ENCODE measurements around the gene RBMS1.
"Not testable (repeated sequence)": the region's sequence is repeated elsewhere in the genome, so short reads cannot be mapped to it uniquely, and the experiment has no call there.

Gene RBMS1

GRCh38 chr2:160429248-160430000, 64.2 kb downstream of the RBMS1 start:
- no peak overlapping the region for H3K27ac ChIP-seq (ENCODE audit: low read length)
- no peak overlapping the region for H3K9ac ChIP-seq (ENCODE audit: low read depth, low read length)

GRCh38 chr2:160428405-160428763, 65.2 kb downstream of the RBMS1 start:
- Histone ChIP-seq H3K9ac (ENCODE audit: low read depth, low read length) (no peak overlapping the region), H3K4me1 (ENCODE audit: insufficient read depth, low read length) (no peaks in the 10 kb centered on the region; the same call in 1 of the 2 replicates), H3K9me3 (ENCODE audit: insufficient read depth, low read depth, low read length) (no peaks in the 10 kb centered on the region; the same call in none of the 2 replicates), H3K36me3 (ENCODE audit: insufficient read depth, low read depth, low read length) (peaks cover 10% of the 10 kb centered on the region), H3K27ac (ENCODE audit: low read length) (no peak overlapping the region), H3K4me3 (ENCODE audit: low read length) (no peak overlapping the region), H3K27me3 (ENCODE audit: insufficient read depth, low read length) (no peaks in the 10 kb centered on the region)

More at GRCh38 chr2:160429248-160430000, 64.2 kb downstream of the RBMS1 start:
- H3K4me1 ChIP-seq (ENCODE audit: insufficient read depth, low read length) = no peaks in the 10 kb centered on the region; the same call in 1 of the 2 replicates
- H3K27me3 ChIP-seq (ENCODE audit: insufficient read depth, low read length) = no peaks in the 10 kb centered on the region
- H3K36me3 ChIP-seq (ENCODE audit: insufficient read depth, low read depth, low read length) = peaks cover 10% of the 10 kb centered on the region
- H3K9me3 ChIP-seq (ENCODE audit: insufficient read depth, low read depth, low read length) = no peaks in the 10 kb centered on the region; the same call in none of the 2 replicates
- H3K4me3 ChIP-seq (ENCODE audit: low read length) = no peak overlapping the region

DNA sequence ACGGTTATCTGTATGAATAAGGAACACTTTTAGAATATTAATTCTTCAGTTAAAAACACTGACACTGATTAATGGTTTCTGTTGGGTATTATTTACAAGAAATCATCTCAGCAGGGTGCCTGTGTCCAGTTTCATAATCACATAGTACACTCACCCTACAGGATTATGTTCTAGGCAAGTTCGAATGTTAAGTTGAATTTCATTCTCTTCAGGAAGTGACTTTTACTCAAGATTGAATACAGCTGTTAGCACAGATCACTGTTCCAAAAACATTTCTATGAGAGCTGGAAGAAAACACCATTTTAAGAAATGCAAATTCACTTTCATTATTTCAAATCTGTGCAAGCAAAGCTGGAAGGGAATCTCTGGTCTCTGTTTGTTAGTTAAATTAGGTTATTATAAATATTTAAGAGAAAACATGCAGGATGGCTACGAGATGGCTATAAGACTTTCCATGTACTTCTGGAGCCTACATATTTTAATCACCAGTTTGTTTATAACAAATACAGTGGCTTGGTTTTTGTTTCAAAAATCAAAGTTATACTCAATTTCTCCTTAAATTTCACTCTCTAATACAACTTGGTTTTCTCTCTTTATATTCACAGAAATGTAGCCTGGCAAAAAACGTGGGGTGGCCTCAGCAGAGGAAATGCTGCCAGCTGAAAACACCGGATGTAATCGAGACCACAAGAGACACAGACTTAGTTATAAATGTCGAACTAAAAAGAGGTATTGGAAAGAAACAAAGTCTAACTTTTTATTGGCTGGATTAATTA, 65.8 kb downstream of the RBMS1 start:
- Histone ChIP-seq H3K4me3 (ENCODE audit: low read length) (no peak overlapping the region), H3K36me3 (ENCODE audit: insufficient read depth, low read depth, low read length) (peaks cover 10% of the 10 kb centered on the region), H3K9ac (ENCODE audit: low read depth, low read length) (no peak overlapping the region), H3K27me3 (ENCODE audit: insufficient read depth, low read length) (no peaks in the 10 kb centered on the region), H3K9me3 (ENCODE audit: insufficient read depth, low read depth, low read length) (no peaks in the 10 kb centered on the region; the same call in none of the 2 replicates), H3K4me1 (ENCODE audit: insufficient read depth, low read length) (no peaks in the 10 kb centered on the region; the same call in 1 of the 2 replicates), H3K27ac (ENCODE audit: low read length) (no peak overlapping the region)

DNA sequence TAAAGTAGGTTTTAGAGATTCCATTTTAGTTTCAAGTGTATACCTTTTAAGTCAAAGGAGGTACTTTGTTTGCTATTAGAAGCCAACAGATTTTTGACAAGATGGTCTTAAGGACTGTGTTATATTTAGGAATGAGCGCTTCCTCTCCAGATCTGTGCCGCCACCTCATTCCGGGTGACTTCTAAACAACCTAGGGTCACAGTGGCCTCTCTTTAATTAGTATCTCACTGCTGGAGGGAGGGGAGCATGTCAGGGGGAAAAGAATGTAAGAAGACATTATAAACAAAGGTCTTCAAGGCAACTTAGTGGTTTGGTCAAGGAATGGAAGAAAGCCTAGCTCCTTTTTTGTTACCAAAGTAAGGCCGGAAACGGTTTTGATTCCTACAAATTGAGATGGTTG, 67.0 kb downstream of the RBMS1 start:
- H3K4me3 ChIP-seq (ENCODE audit: low read length) = no peak overlapping the region
- no peak overlapping the region for H3K27ac ChIP-seq (ENCODE audit: low read length)
- H3K9ac ChIP-seq (ENCODE audit: low read depth, low read length) = no peak overlapping the region
- H3K27me3 ChIP-seq (ENCODE audit: insufficient read depth, low read length) = no peaks in the 10 kb centered on the region
- no peaks in the 10 kb centered on the region; the same call in none of the 2 replicates for H3K9me3 ChIP-seq (ENCODE audit: insufficient read depth, low read depth, low read length)
- H3K36me3 ChIP-seq (ENCODE audit: insufficient read depth, low read depth, low read length) = peaks cover 10% of the 10 kb centered on the region
- H3K4me1 ChIP-seq (ENCODE audit: insufficient read depth, low read length) = no peaks in the 10 kb centered on the region; the same call in 1 of the 2 replicates

DNA sequence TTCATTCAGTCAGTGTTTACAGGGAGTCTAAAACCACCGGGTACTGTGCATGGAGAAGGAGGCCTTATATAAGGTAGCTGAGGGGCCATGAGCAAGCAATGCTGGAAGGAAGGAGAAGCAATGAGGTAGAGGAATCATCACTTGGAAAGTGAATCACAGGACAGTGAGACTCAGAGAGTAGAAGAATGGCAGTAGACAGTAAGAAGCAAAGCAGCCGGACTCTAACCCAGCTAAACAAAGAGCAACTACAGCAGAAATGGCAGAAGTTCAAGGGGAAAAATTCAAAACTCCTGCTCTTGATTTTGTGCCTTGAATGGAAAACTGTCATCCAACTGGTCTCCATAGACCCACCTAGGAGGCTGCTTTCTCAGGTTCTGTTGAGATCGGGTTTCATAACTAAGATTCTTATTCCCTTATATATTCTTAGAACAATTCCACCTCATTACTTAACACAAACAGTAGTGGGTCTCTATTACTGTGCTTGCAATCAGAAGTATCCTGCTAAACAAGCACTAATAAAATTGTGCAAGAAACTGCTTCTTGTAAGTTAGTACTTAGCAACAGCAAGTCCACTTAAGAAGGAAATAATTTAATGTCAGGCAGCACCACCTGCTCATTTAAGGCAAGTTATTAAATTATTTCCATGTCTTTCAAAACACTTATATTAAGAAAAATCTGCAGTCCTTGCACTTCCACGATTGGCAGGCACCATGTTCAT, 68.0 kb downstream of the RBMS1 start:
- H3K9me3 ChIP-seq (ENCODE audit: insufficient read depth, low read depth, low read length) = no peaks in the 10 kb centered on the region; the same call in none of the 2 replicates
- no peak overlapping the region for H3K9ac ChIP-seq (ENCODE audit: low read depth, low read length)
- no peak overlapping the region for H3K4me3 ChIP-seq (ENCODE audit: low read length)
- H3K4me1 ChIP-seq (ENCODE audit: insufficient read depth, low read length) = no peaks in the 10 kb centered on the region; the same call in 1 of the 2 replicates
- peaks cover 5% of the 10 kb centered on the region for H3K36me3 ChIP-seq (ENCODE audit: insufficient read depth, low read depth, low read length)
- no peaks in the 10 kb centered on the region for H3K27me3 ChIP-seq (ENCODE audit: insufficient read depth, low read length)
- H3K27ac ChIP-seq (ENCODE audit: low read length) = no peak overlapping the region

DNA sequence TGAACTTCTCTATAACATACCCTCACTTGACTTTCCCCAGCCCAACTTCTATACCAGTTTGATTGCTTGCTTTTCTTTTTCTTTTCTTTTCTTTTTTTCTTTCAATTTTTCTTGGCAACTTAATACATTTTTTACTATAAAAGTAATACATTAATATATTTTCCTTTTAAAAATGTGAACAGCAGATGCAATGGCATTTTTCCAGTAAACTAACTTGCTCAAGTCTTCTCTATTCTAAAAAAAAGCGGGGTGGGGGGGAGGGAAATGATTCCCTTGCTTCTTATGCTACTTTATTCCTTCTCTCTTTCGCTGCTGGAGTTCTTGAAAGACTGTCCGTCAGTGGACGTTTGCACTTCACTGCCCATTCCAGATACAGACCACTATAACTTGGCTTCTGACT, 70.5 kb downstream of the RBMS1 start:
- H3K4me3 ChIP-seq (ENCODE audit: low read length) = no peak overlapping the region

GRCh38 chr2:160421646-160422501, 71.7 kb downstream of the RBMS1 start:
- not testable (repeated sequence) for H3K27ac ChIP-seq (ENCODE audit: low read length)

More for the DNA sequence above, 70.5 kb downstream of the RBMS1 start:
- Histone ChIP-seq H3K36me3 (ENCODE audit: insufficient read depth, low read depth, low read length) (no peaks in the 10 kb centered on the region), H3K4me1 (ENCODE audit: insufficient read depth, low read length) (peaks cover 4% of the 10 kb centered on the region), H3K9me3 (ENCODE audit: insufficient read depth, low read depth, low read length) (no peaks in the 10 kb centered on the region), H3K27ac (ENCODE audit: low read length) (no peak overlapping the region), H3K27me3 (ENCODE audit: insufficient read depth, low read length) (no peaks in the 10 kb centered on the region), H3K9ac (ENCODE audit: low read depth, low read length) (no peak overlapping the region)

GRCh38 chr2:160420711-160421110, 72.9 kb downstream of the RBMS1 start:
- no peak overlapping the region for H3K27ac ChIP-seq (ENCODE audit: low read length)
- H3K4me3 ChIP-seq (ENCODE audit: low read length) = no peak overlapping the region
- H3K36me3 ChIP-seq (ENCODE audit: insufficient read depth, low read depth, low read length) = no peaks in the 10 kb centered on the region
- H3K9ac ChIP-seq (ENCODE audit: low read depth, low read length) = no peak overlapping the region
- no peaks in the 10 kb centered on the region for H3K9me3 ChIP-seq (ENCODE audit: insufficient read depth, low read depth, low read length)
- H3K4me1 ChIP-seq (ENCODE audit: insufficient read depth, low read length) = peaks cover 14% of the 10 kb centered on the region
- no peaks in the 10 kb centered on the region for H3K27me3 ChIP-seq (ENCODE audit: insufficient read depth, low read length)

More at GRCh38 chr2:160421646-160422501, 71.7 kb downstream of the RBMS1 start:
- H3K4me3 ChIP-seq (ENCODE audit: low read length); H3K9ac ChIP-seq (ENCODE audit: low read depth, low read length); H3K9me3 ChIP-seq (ENCODE audit: insufficient read depth, low read depth, low read length); H3K36me3 ChIP-seq (ENCODE audit: insufficient read depth, low read depth, low read length); H3K27me3 ChIP-seq (ENCODE audit: insufficient read depth, low read length): not testable (repeated sequence)
- peaks cover 11% of the 10 kb centered on the region for H3K4me1 ChIP-seq (ENCODE audit: insufficient read depth, low read length)

DNA sequence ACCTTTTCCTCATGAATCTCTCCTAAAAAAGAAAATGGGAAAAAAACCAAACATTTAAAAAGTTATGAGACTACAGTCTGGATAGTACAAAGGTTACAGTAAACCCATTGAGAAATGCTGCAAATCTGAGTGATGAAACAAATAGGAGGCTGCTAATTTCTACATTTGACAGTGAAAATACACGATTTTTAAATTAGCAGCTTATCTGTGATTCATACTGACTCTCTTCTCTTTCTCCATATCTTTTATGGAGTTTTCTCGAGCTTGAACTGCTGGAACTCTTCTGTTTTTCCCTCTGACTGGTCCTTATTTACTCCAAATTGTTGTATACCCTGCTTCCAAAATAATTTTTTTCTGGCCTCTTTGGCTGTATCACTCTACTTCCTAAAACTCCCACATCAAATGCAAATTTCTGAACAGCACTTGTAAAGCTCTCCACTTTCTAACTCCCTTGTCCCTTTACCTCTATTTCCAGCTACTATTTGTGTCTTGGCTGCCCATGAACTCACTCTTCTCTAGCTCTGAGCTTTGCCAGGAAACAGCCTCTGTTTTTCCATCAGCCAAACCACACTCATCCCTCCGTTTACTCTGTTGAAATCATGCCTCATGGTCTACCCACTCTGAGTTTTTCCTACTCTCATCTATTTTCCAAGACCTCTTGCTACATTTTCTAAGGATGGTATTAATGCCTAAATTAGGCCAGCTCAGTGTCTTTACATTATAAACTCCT, 73.7 kb downstream of the RBMS1 start:
- Histone ChIP-seq H3K9me3 (ENCODE audit: insufficient read depth, low read depth, low read length) (no peaks in the 10 kb centered on the region), H3K4me1 (ENCODE audit: insufficient read depth, low read length) (peaks cover 14% of the 10 kb centered on the region), H3K4me3 (ENCODE audit: low read length) (no peak overlapping the region), H3K27ac (ENCODE audit: low read length) (no peak overlapping the region), H3K27me3 (ENCODE audit: insufficient read depth, low read length) (no peaks in the 10 kb centered on the region), H3K36me3 (ENCODE audit: insufficient read depth, low read depth, low read length) (no peaks in the 10 kb centered on the region), H3K9ac (ENCODE audit: low read depth, low read length) (no peak overlapping the region)

- Histone ChIP-seq H3K27ac (ENCODE audit: low read length) (no peak overlapping the region), H3K4me3 (ENCODE audit: low read length) (no peak overlapping the region), H3K4me1 (ENCODE audit: insufficient read depth, low read length) (peaks cover 14% of the 10 kb centered on the region), H3K27me3 (ENCODE audit: insufficient read depth, low read length) (no peaks in the 10 kb centered on the region), H3K36me3 (ENCODE audit: insufficient read depth, low read depth, low read length) (no peaks in the 10 kb centered on the region), H3K9ac (ENCODE audit: low read depth, low read length) (no peak overlapping the region), H3K9me3 (ENCODE audit: insufficient read depth, low read depth, low read length) (no peaks in the 10 kb centered on the region)
Observed at GRCh38 chr2:160418853-160419252, 74.8 kb downstream of the RBMS1 start.
